ENCODE data around the gene BICD2. TPM values are rescaled to one million over a fixed set of nuclear protein-coding genes. Genes with fewer than 3 reads are reported as not detected.

BICD2 gene
- total RNA-seq, 1 donor from 2014 or later: 43.7 TPM

GRCh38 chr9:92735636-92736562 is 28.7 kb downstream of the BICD2 start:
- H3K9me3 Mint-ChIP-seq (ENCODE audit: unreplicated experiment): peaks cover 11% of the 10 kb centered on the region
- peaks cover 7% of the 10 kb centered on the region for H3K27me3 Mint-ChIP-seq (ENCODE audit: unreplicated experiment)
- H3K36me3 Mint-ChIP-seq (ENCODE audit: unreplicated experiment): no peaks in the 10 kb centered on the region
- no peak for DNase-seq
- no peak overlapping the region for H3K4me3 Mint-ChIP-seq (ENCODE audit: unreplicated experiment)
- peaks cover 51% of the 10 kb centered on the region for H3K4me1 Mint-ChIP-seq (ENCODE audit: low read depth, unreplicated experiment)
- no peak overlapping the region for H3K27ac Mint-ChIP-seq (ENCODE audit: unreplicated experiment)
- TF ChIP-seq CTCF (IDR thresholded peaks at IDR 0.05; ENCODE audit: partially characterized antibody, unreplicated experiment): no peak

GRCh38 chr9:92734931-92735635 is 29.6 kb downstream of the BICD2 start:
- peaks cover 15% of the 10 kb centered on the region for H3K27me3 Mint-ChIP-seq (ENCODE audit: unreplicated experiment)
- peaks cover 16% of the 10 kb centered on the region for H3K9me3 Mint-ChIP-seq (ENCODE audit: unreplicated experiment)
- no peak for TF ChIP-seq CTCF (IDR thresholded peaks at IDR 0.05; ENCODE audit: partially characterized antibody, unreplicated experiment)
- no peak for DNase-seq
- no peaks in the 10 kb centered on the region for H3K36me3 Mint-ChIP-seq (ENCODE audit: unreplicated experiment)
- H3K4me1 Mint-ChIP-seq (ENCODE audit: low read depth, unreplicated experiment): peaks cover 51% of the 10 kb centered on the region
- H3K4me3 Mint-ChIP-seq (ENCODE audit: unreplicated experiment): no peak overlapping the region
- H3K27ac Mint-ChIP-seq (ENCODE audit: unreplicated experiment): peak overlapping the region; percentile 84

- Mint-ChIP-seq H3K27ac (ENCODE audit: unreplicated experiment) (peak overlapping the region; percentile 93), H3K9me3 (ENCODE audit: unreplicated experiment) (peaks cover 18% of the 10 kb centered on the region), H3K36me3 (ENCODE audit: unreplicated experiment) (no peaks in the 10 kb centered on the region), H3K4me1 (ENCODE audit: low read depth, unreplicated experiment) (peaks cover 65% of the 10 kb centered on the region), H3K27me3 (ENCODE audit: unreplicated experiment) (peaks cover 19% of the 10 kb centered on the region), H3K4me3 (ENCODE audit: unreplicated experiment) (peak overlapping the region; percentile 81)
- DNase-seq: no peak
- no peak for TF ChIP-seq CTCF (IDR thresholded peaks at IDR 0.05; ENCODE audit: partially characterized antibody, unreplicated experiment)
Observed at GRCh38 chr9:92730897-92731296, 33.7 kb downstream of the BICD2 start.

- Mint-ChIP-seq H3K4me1 (ENCODE audit: low read depth, unreplicated experiment) (peaks cover 58% of the 10 kb centered on the region), H3K27ac (ENCODE audit: unreplicated experiment) (peak overlapping the region; percentile 93), H3K4me3 (ENCODE audit: unreplicated experiment) (peak overlapping the region; percentile 81), H3K9me3 (ENCODE audit: unreplicated experiment) (peaks cover 18% of the 10 kb centered on the region), H3K27me3 (ENCODE audit: unreplicated experiment) (peaks cover 16% of the 10 kb centered on the region), H3K36me3 (ENCODE audit: unreplicated experiment) (no peaks in the 10 kb centered on the region)
- DNase-seq: no peak
- peak; percentile 4 for TF ChIP-seq CTCF (IDR thresholded peaks at IDR 0.05; ENCODE audit: partially characterized antibody, unreplicated experiment)
Observed at GRCh38 chr9:92729735-92730155, 34.9 kb downstream of the BICD2 start.

Measured in glutamatergic neuron (in vitro differentiated cells).